Spleen (tissue), 11 donors: ENCODE data around the gene SBNO1. TPM values are rescaled to one million over a fixed set of nuclear protein-coding genes. Genes with fewer than 3 reads are reported as not detected.
A peak's percentile ranks its signal among the peaks of the same experiment; 100 is the strongest.

Source experiments
- DNase-seq: peaks from one replicate; pipeline ENCODE4 v3.0.0-alpha.2; 2020
- H3K27ac ChIP-seq, 8 donors: fragments of 200-600 bp; sonication (generic) in 7 of 8; 1 replicate in 4 of 8; 2 replicates in 4 of 8; pipeline versions ENCODE4 v1.5.0 to v1.8.0; 2016 to 2021; ENCODE audit warnings: inconsistent platforms in 4 of 8, mild to moderate bottlenecking in 4 of 8, moderate library complexity in 1 of 8
- H3K27me3 ChIP-seq, 7 donors: fragments of 200-600 bp; sonication (generic) in 6 of 7; replicated peaks in 1 of 7; 1 replicate in 4 of 7; 2 replicates in 3 of 7; pipeline versions ENCODE4 v1.5.0 to v1.8.0; 2016 to 2021; ENCODE audit warnings: inconsistent platforms in 3 of 7, mild to moderate bottlenecking in 1 of 7
- H3K36me3 ChIP-seq, 6 donors: fragments of 200-600 bp; sonication (generic) in 5 of 6; 1 replicate in 4 of 6; 2 replicates in 2 of 6; pipeline versions ENCODE4 v1.5.0 to v1.8.0; 2016 to 2021; ENCODE audit warnings: inconsistent platforms in 2 of 6
- H3K4me1 ChIP-seq, 6 donors: fragments of 200-600 bp; sonication (generic) in 5 of 6; 1 replicate in 3 of 6; 2 replicates in 3 of 6; pipeline versions ENCODE4 v1.5.0 to v1.8.0; 2016 to 2021; ENCODE audit warnings: inconsistent platforms in 3 of 6
- H3K4me3 ChIP-seq, 8 donors: fragments of 200-600 bp; sonication (generic) in 7 of 8; 1 replicate in 4 of 8; 2 replicates in 4 of 8; pipeline versions ENCODE4 v1.5.0 to v1.8.0; 2016 to 2021; ENCODE audit warnings: inconsistent platforms in 4 of 8, mild to moderate bottlenecking in 4 of 8, moderate library complexity in 2 of 8
- H3K9me3 ChIP-seq, 8 donors: fragments of 200-600 bp; sonication (generic) in 7 of 8; 1 replicate in 4 of 8; 2 replicates in 4 of 8; pipeline versions ENCODE4 v1.5.0 to v1.8.0; 2016 to 2021; ENCODE audit warnings: inconsistent platforms in 4 of 8
- CTCF ChIP-seq, 11 experiments: fragments of 200-600 bp in 7 of 11; fragments of 450-650 bp in 4 of 11; sonication (generic) in 4 of 11; IDR thresholded peaks in 8 of 11; conservative IDR thresholded peaks in 3 of 11; 1 replicate in 7 of 11; 2 replicates in 4 of 11; pipeline versions ENCODE4 v1.4.0 to v1.8.0; 2016 to 2021; ENCODE audit warnings: antibody characterized with exemption in 11 of 11, inconsistent platforms in 4 of 11, mild to moderate bottlenecking in 1 of 11
- POLR2A ChIP-seq, 3 donors: fragments of 450-650 bp; IDR thresholded peaks; one replicate each; pipeline ENCODE4 v1.5.1; 2017; ENCODE audit warnings: antibody characterized with exemption in 3 of 3, mild to moderate bottlenecking in 1 of 3
- POLR2AphosphoS5 ChIP-seq, 3 donors: sonication (generic); formaldehyde crosslinking; IDR thresholded peaks; one replicate each; pipeline ENCODE4 v1.5.1; 2017; ENCODE audit warnings: antibody characterized with exemption in 3 of 3
- WGBS, 5 donors: extraction: QIAGEN DNeasy Blood & Tissue Kit in 3 of 5; methylation state at CpG; one replicate each; pipeline versions ENCODE4 v1.1.5 to v1.1.7; 2013 to 2018; 5-methylcytosine and 5-hydroxymethylcytosine counted together
- intact Hi-C: fragments of 100-400 bp; cut with DNase I; formaldehyde crosslinking; loops from one replicate; pipeline ENCODE4 v1.15.0; 2023; ENCODE audit warnings: low total_unique reads
- polyA plus RNA-seq, 3 donors: library from polyadenylated mRNA; stranded (reverse); fragments of 200-250 nt; gene quantifications; one replicate each; pipeline ENCODE4 v1.2.1, GENCODE V29; 2013
- total RNA-seq, 7 donors: library from RNA; depleted of rRNA in 3 of 7; stranded (reverse); fragments of >200 nt in 3 of 7; fragmentation: NEBNext Ultra II Directional in 4 of 7; extraction: Animal tissue kit (Norgen Biotek cat#: 25700) in 4 of 7; gene quantifications; one replicate each; pipeline versions ENCODE4 v1.1.0 to v1.2.1, GENCODE V29; 2016 to 2021
- donor health status: healthy with polysubstance abuse.
- donor health status: DM: no; HTN: no; CAD: no; lungs with moderate emphysema.
- donor health status: DM: no; HTN: no; CAD: no.
- donor health status: Bipolar disorder and iron deficiency.
- donor health status: healthy.
- donor health status: DM: no; HTN: no; CAD: no.
- donor health status: DM: yes; HTN: yes; CAD: no.

SBNO1 gene
- total and polyA plus RNA-seq, 10 donors: 4.1 to 35.0 (median 28.9) TPM

- H3K9me3 ChIP-seq: no peaks in the 10 kb centered on the region
- H3K4me3 ChIP-seq: no peak overlapping the region
- H3K36me3 ChIP-seq: peaks cover 0 to 96% (median 72%) of the 10 kb centered on the region in 6 donors
- H3K27ac ChIP-seq: peak overlapping the region in 1 of 8 donors; percentile 29
- intact Hi-C loops: no loop called here
- no peaks in the 10 kb centered on the region for H3K27me3 ChIP-seq
- no peak for TF ChIP-seq POLR2AphosphoS5 (IDR thresholded peaks at IDR 0.05)
- no peak for TF ChIP-seq POLR2A (IDR thresholded peaks at IDR 0.05)
- no peak for TF ChIP-seq CTCF (IDR thresholded peaks at IDR 0.05 in 8 of 11, conservative IDR thresholded peaks at IDR 0.05 in 3 of 11)
- H3K4me1 ChIP-seq: peaks cover 0 to 14% (median 3%) of the 10 kb centered on the region in 6 donors
- DNase-seq: no peak
- 77 to 85% (median 83%) methylated on average over 9 of the region's 9 CpGs for whole genome bisulfite sequencing, 5 donors
Observed at GRCh38 chr12:123404581-123404980, 39.9 kb upstream of the SBNO1 start.

GRCh38 chr12:123401753-123402683 lies 37.4 kb upstream of the SBNO1 start:
- Histone ChIP-seq H3K9me3 (no peaks in the 10 kb centered on the region), H3K4me3 (no peak overlapping the region), H3K36me3 (peaks cover 0 to 96% (median 82%) of the 10 kb centered on the region in 6 donors), H3K4me1 (peaks cover 0 to 31% (median 10%) of the 10 kb centered on the region in 6 donors), H3K27me3 (no peaks in the 10 kb centered on the region), H3K27ac (peak overlapping the region in 2 of 8 donors; percentile 9 to 12)
- TF ChIP-seq POLR2A (IDR thresholded peaks at IDR 0.05) (no peak), POLR2AphosphoS5 (IDR thresholded peaks at IDR 0.05) (no peak), CTCF (IDR thresholded peaks at IDR 0.05 in 8 of 11, conservative IDR thresholded peaks at IDR 0.05 in 3 of 11) (no peak)
- intact Hi-C loops: no loop called here
- 86 to 90% (median 87%) methylated on average over 15 of the region's 15 CpGs for WGBS, 5 donors
- DNase-seq: no peak

- DNase-seq: no peak
- H3K9me3 ChIP-seq: no peaks in the 10 kb centered on the region
- WGBS, 5 donors: 93 to 96% (median 94%) methylated on average over 6 of the region's 6 CpGs
- peak overlapping the region in 2 of 8 donors; percentile 24 to 28 for H3K27ac ChIP-seq
- H3K4me1 ChIP-seq: peaks cover 0 to 52% (median 17%) of the 10 kb centered on the region in 6 donors
- TF ChIP-seq POLR2AphosphoS5 (IDR thresholded peaks at IDR 0.05) (no peak), POLR2A (IDR thresholded peaks at IDR 0.05) (no peak), CTCF (IDR thresholded peaks at IDR 0.05 in 8 of 11, conservative IDR thresholded peaks at IDR 0.05 in 3 of 11) (no peak)
- H3K27me3 ChIP-seq: no peaks in the 10 kb centered on the region
- peaks cover 4 to 96% (median 81%) of the 10 kb centered on the region in 6 donors for H3K36me3 ChIP-seq
- H3K4me3 ChIP-seq: no peak overlapping the region
- intact Hi-C loops: no loop called here
Observed at GRCh38 chr12:123399255-123399617, 34.6 kb upstream of the SBNO1 start.
